K562 (cell line): ENCODE results near the gene GOLPH3. TPM values are rescaled to one million over a fixed set of nuclear protein-coding genes. Genes with fewer than 3 reads are reported as not detected.

Experiments used
- ATAC-seq: fragments of 200-7000 bp; cut with Tn5 transposase; 3 replicates; pipeline ENCODE4 v1.9.1; 2020; ENCODE audit warnings: moderate library complexity
- BruUV-seq: library from RNA; stranded (reverse); fragments of 400-500 nt; replicated peaks from 2 replicates; lab custom pipeline; 2021; lab: Mats Ljungman, UMichigan
- CTCF ChIA-PET: fragments of 300-600 bp; formaldehyde crosslinking; extraction: SDS; loops from one replicate; lab custom pipeline; 2021; ENCODE audit warnings: low intra/inter-chr PET ratio; lab: Yijun Ruan, JAX
- POLR2A ChIA-PET: fragments of 300-600, 350-650 bp; sonication (Branson Sonifier 250); formaldehyde crosslinking; extraction: SDS; loops from one replicate; lab custom pipeline; 2021; ENCODE audit warnings: antibody characterized with exemption, inconsistent platforms; lab: Yijun Ruan, JAX
- DNase-seq, 4 experiments: peaks; one replicate each; pipeline versions ENCODE4 v3.0.0 to v3.0.0-alpha.2; 2011 to 2018; ENCODE audit warnings: low spot score in 3 of 4, mixed read lengths in 3 of 4; ENCODE audit errors: extremely low read depth in 1 of 4
- FAIRE-seq: peaks from 2 replicates; lab custom pipeline; 2011; peaks lifted over from hg19 to GRCh38; lab: Jason Lieb, UNC
- H2AFZ ChIP-seq: 2 replicates; pipeline ENCODE4 v1.6.0; 2011; ENCODE audit warnings: low read depth, low read length, control low read depth, inconsistent platforms
- H3K27ac ChIP-seq: fragments of 200-600 bp; 3 replicates; pipeline ENCODE4 v1.8.0; 2011; ENCODE audit warnings: low read depth, mild to moderate bottlenecking, control low read depth, inconsistent platforms, low read length, moderate library complexity, mixed read lengths; ENCODE audit errors: extremely low read depth
- H3K27me3 ChIP-seq, 2 experiments: fragments of 300-600 bp in 1 of 2; 2 replicates in 1 of 2; 3 replicates in 1 of 2; pipeline versions ENCODE4 v1.6.0 to v1.8.0; 2011; ENCODE audit warnings: inconsistent platforms in 2 of 2, low read length in 2 of 2, mild to moderate bottlenecking in 1 of 2, mixed read lengths in 1 of 2, moderate library complexity in 1 of 2; ENCODE audit not compliant: control insufficient read depth in 2 of 2, insufficient read depth in 2 of 2
- H3K36me3 ChIP-seq: fragments of 300-600 bp; 3 replicates; pipeline ENCODE4 v1.8.0; 2011; ENCODE audit warnings: mild to moderate bottlenecking, low read length, inconsistent platforms; ENCODE audit not compliant: control insufficient read depth, insufficient read depth
- H3K4me1 ChIP-seq, 2 experiments: fragments of 200-600 bp in 1 of 2; replicated peaks in 1 of 2; 2 replicates in 1 of 2; 3 replicates in 1 of 2; pipeline versions ENCODE4 v1.5.1 to v1.8.0; 2011; ENCODE audit warnings: inconsistent platforms in 2 of 2, low read length in 2 of 2, mild to moderate bottlenecking in 1 of 2, mixed read lengths in 1 of 2, moderate library complexity in 1 of 2; ENCODE audit not compliant: control insufficient read depth in 2 of 2, insufficient read depth in 2 of 2
- H3K4me2 ChIP-seq: 2 replicates; pipeline ENCODE4 v1.6.1; 2011; ENCODE audit warnings: low read length, control low read depth, inconsistent platforms, mixed read lengths; ENCODE audit not compliant: insufficient read depth
- H3K4me3 ChIP-seq: fragments of 200-600 bp; sonication (generic), shearing (Covaris generic); 2 replicates; pipeline ENCODE4 v1.5.1; 2016; ENCODE audit warnings: control low read depth, inconsistent platforms
- H3K79me2 ChIP-seq: fragments of 200-600 bp; 3 replicates; pipeline ENCODE4 v1.8.0; 2011; ENCODE audit warnings: low read length, inconsistent platforms; ENCODE audit not compliant: control insufficient read depth, insufficient read depth
- H3K9ac ChIP-seq, 2 experiments: 2 replicates each; pipeline versions ENCODE4 v1.6.0 to v1.6.1; 2011; ENCODE audit warnings: low read depth in 2 of 2, low read length in 2 of 2, control low read depth in 1 of 2, inconsistent platforms in 1 of 2, mild to moderate bottlenecking in 1 of 2, mixed read lengths in 1 of 2; ENCODE audit not compliant: insufficient read depth in 1 of 2
- H3K9me1 ChIP-seq: one replicate; pipeline ENCODE4 v1.6.0; 2011; ENCODE audit warnings: inconsistent platforms, mild to moderate bottlenecking, low read length, moderate library complexity; ENCODE audit not compliant: control insufficient read depth, insufficient read depth
- H3K9me3 ChIP-seq: replicated peaks from 2 replicates; pipeline ENCODE4 v1.5.1; 2011; ENCODE audit warnings: low read depth, low read length, inconsistent platforms; ENCODE audit not compliant: control insufficient read depth, insufficient read depth
- H4K20me1 ChIP-seq: replicated peaks from 2 replicates; pipeline ENCODE4 v1.6.1; 2011; ENCODE audit warnings: low read length, inconsistent platforms, mixed read lengths; ENCODE audit not compliant: control insufficient read depth, insufficient read depth
- ATF3 ChIP-seq, 2 experiments: fragments of 450-650 bp in 1 of 2; sonication (generic) in 1 of 2; formaldehyde crosslinking in 1 of 2; IDR thresholded peaks in 1 of 2; conservative IDR thresholded peaks in 1 of 2; 2 replicates each; pipeline versions ENCODE4 v1.6.1 to v1.8.1; 2016 to 2023; ENCODE audit warnings: mild to moderate bottlenecking in 2 of 2, moderate library complexity in 2 of 2, inconsistent platforms in 1 of 2, missing genetic modification reagents in 1 of 2
- BMI1 ChIP-seq: fragments of 150-350 bp; IDR thresholded peaks from 2 replicates; pipeline ENCODE4 v1.6.1; 2014; ENCODE audit warnings: low read length
- ELK1 ChIP-seq: sonication (generic); formaldehyde crosslinking; IDR thresholded peaks from 2 replicates; pipeline ENCODE4 v1.8.1; 2022; ENCODE audit warnings: missing genetic modification reagents
- FIP1L1 ChIP-seq: fragments of 200-400 bp; formaldehyde crosslinking; IDR thresholded peaks from 2 replicates; pipeline ENCODE4 v1.6.1; 2018; ENCODE audit warnings: mild to moderate bottlenecking, low read depth, low read length; ENCODE audit not compliant: poor library complexity, severe bottlenecking
- GATA2 ChIP-seq: sonication (generic); formaldehyde crosslinking; IDR thresholded peaks from 2 replicates; pipeline ENCODE4 v1.4.0; 2020; ENCODE audit warnings: mild to moderate bottlenecking, missing genetic modification reagents
- GTF2E2 ChIP-seq: fragments of 200-800 bp; sonication (Bioruptor generic); IDR thresholded peaks from 2 replicates; pipeline ENCODE4 v1.6.1; 2016; ENCODE audit warnings: missing genetic modification characterization, missing compliant biosample characterization
- L3MBTL2 ChIP-seq: fragments of 450-650 bp; IDR thresholded peaks from 2 replicates; pipeline ENCODE4 v1.6.1; 2016; ENCODE audit warnings: mild to moderate bottlenecking, moderate library complexity
- MAZ ChIP-seq, 2 experiments: fragments of 450-650 bp in 1 of 2; sonication (generic) in 1 of 2; formaldehyde crosslinking; IDR thresholded peaks in 1 of 2; conservative IDR thresholded peaks in 1 of 2; 2 replicates each; pipeline versions ENCODE4 v1.4.0 to v1.5.0; 2020; ENCODE audit warnings: mild to moderate bottlenecking in 1 of 2, missing genetic modification reagents in 1 of 2
- MXI1 ChIP-seq: IDR thresholded peaks from 2 replicates; pipeline ENCODE4 v1.6.1; 2011; ENCODE audit warnings: low read depth, mild to moderate bottlenecking, improper control_type of control experiment, low read length
- PML ChIP-seq: IDR thresholded peaks from 2 replicates; pipeline ENCODE4 v1.6.1; 2012; ENCODE audit warnings: low read length, inconsistent platforms
- SIN3B ChIP-seq: fragments of 450-650 bp; IDR thresholded peaks from 2 replicates; pipeline ENCODE4 v1.6.1; 2017; ENCODE audit warnings: low read depth, mild to moderate bottlenecking, moderate library complexity
- SLC30A9 ChIP-seq: fragments of 250-450 bp; sonication (Bioruptor Pico); IDR thresholded peaks from 2 replicates; pipeline ENCODE4 v1.8.0; 2022; ENCODE audit warnings: mild to moderate bottlenecking, moderate library complexity
- SP1 ChIP-seq: sonication (generic); formaldehyde crosslinking; IDR thresholded peaks from 2 replicates; pipeline ENCODE4 v1.8.1; 2022; ENCODE audit warnings: mild to moderate bottlenecking, missing genetic modification reagents
- TAF9B ChIP-seq: fragments of 450-650 bp; IDR thresholded peaks from 2 replicates; pipeline ENCODE4 v1.6.1; 2018; ENCODE audit warnings: mild to moderate bottlenecking; ENCODE audit not compliant: partially characterized antibody
- TCF7 ChIP-seq: sonication (generic); IDR thresholded peaks from 2 replicates; pipeline ENCODE4 v1.6.1; 2016; ENCODE audit warnings: antibody characterized with exemption, borderline replicate concordance
- USF2 ChIP-seq: sonication (generic); formaldehyde crosslinking; IDR thresholded peaks from 2 replicates; pipeline ENCODE4 v1.5.0; 2020; ENCODE audit warnings: missing genetic modification reagents
- ZNF121 ChIP-seq: sonication (generic); formaldehyde crosslinking; conservative IDR thresholded peaks from 2 replicates; pipeline ENCODE4 v1.8.0; 2022; ENCODE audit warnings: missing genetic modification reagents
- ZNF175 ChIP-seq: fragments of 200-800 bp; sonication (Bioruptor generic); IDR thresholded peaks from 2 replicates; pipeline ENCODE4 v1.6.1; 2016; ENCODE audit warnings: low read depth, mild to moderate bottlenecking, missing genetic modification characterization, missing compliant biosample characterization
- WGBS: fragments of 100-300 bp; shearing (Covaris generic); methylation state at CpG from one replicate; pipeline ENCODE4 v1.1.6; 2016; ENCODE audit warnings: low coverage, mixed read lengths; ENCODE audit not compliant: insufficient coverage; ENCODE audit errors: missing lambda C conversion rate; 5-methylcytosine and 5-hydroxymethylcytosine counted together
- in situ Hi-C: fragments of 300-500 bp; cut with MboI; formaldehyde crosslinking; loops from 4 replicates; pipeline ENCODE4 v1.15.0; 2018; ENCODE audit warnings: inconsistent platforms, mixed read lengths
- intact Hi-C: fragments of 100-400 bp; cut with micrococcal nuclease; formaldehyde crosslinking; loops from 2 replicates; pipeline ENCODE4 v1.14.2; 2022
- polyA plus RNA-seq, 8 experiments: library from polyadenylated mRNA; depleted of rRNA in 4 of 8; stranded (reverse) in 5 of 8; unstranded in 3 of 8; fragments of >200 nt; fragmentation: Nextera tagmentation in 2 of 8; fragmentation: Illumina TruSeq in 1 of 8; extraction: Ambion mirVana in 2 of 8; extraction: Trizol in 1 of 8; gene quantifications; 2 replicates each; pipeline versions ENCODE4 v1.2.1 to v1.2.3, GENCODE V29; 2011 to 2014; ENCODE audit warnings: inconsistent platforms in 1 of 8, missing spikeins in 1 of 8
- total RNA-seq, 7 experiments: library from RNA; depleted of rRNA in 6 of 7; stranded (reverse); fragments of >200 nt in 6 of 7; fragmentation: Illumina TruSeq in 2 of 7; extraction: Trizol in 2 of 7; gene quantifications; 2 replicates each; pipeline versions ENCODE4 v1.2.1 to v1.2.3, GENCODE V29; 2011 to 2021; ENCODE audit warnings: low replicate concordance in 1 of 7

GOLPH3 gene
- total and polyA plus RNA-seq, 9 of the 15 experiments (the other 6 are each of a cell fraction or from before 2014, with no cell fraction given) = 18.8 to 94.6 (median 55.1) TPM

- FAIRE-seq (no peak), DNase-seq (no peak), ATAC-seq (no peak)
- H3K9ac ChIP-seq = no peak overlapping the region
- peaks cover 0 to 18% of the 10 kb centered on the region in 2 experiments; a peak in 2 of 5 replicates for H3K4me1 ChIP-seq
- intact Hi-C loops = loop anchor here (10.0 kb wide), 1 partner anchor 425 kb away; no protein-coding TSS in a partner anchor
- 36% methylated on average over 30 of the region's 30 CpGs for WGBS
- no peaks in the 10 kb centered on the region for H3K36me3 ChIP-seq
- H3K79me2 ChIP-seq = no peaks in the 10 kb centered on the region
- no peaks in the 10 kb centered on the region for H4K20me1 ChIP-seq
- ChIA-PET CTCF (no interaction called here), POLR2A (interaction anchor here (0.7 kb wide), 1 partner anchor 693 kb away, joined by 3 read pairs; no protein-coding TSS in a partner anchor)
- no TSS peak for BruUV-seq
- no peak overlapping the region for H3K4me3 ChIP-seq
- H2AFZ ChIP-seq = no peak overlapping the region
- H3K4me2 ChIP-seq = no peak overlapping the region
- H3K9me3 ChIP-seq = no peaks in the 10 kb centered on the region
- H3K9me1 ChIP-seq = no peaks in the 10 kb centered on the region
- H3K27me3 ChIP-seq = peaks cover 26 to 46% of the 10 kb centered on the region in 2 experiments
- H3K27ac ChIP-seq = no peak overlapping the region
- in situ Hi-C loops = loop anchor here (5.0 kb wide), 1 partner anchor 272 kb away; no protein-coding TSS in a partner anchor
- no peak for TF ChIP-seq MXI1
- no peak for TF ChIP-seq USF2 (CRISPR knock-in tag)
- TF ChIP-seq MAZ (CRISPR knock-in tag; conservative IDR thresholded peaks at IDR 0.05 in 1 of 2, IDR thresholded peaks at IDR 0.05 in 1 of 2) = no peak
- no peak for TF ChIP-seq GATA2 (CRISPR knock-in tag)
- TF ChIP-seq ELK1 = no peak
- TF ChIP-seq TCF7 = no peak
- TF ChIP-seq SIN3B = no peak
- TF ChIP-seq TAF9B = no peak
- no peak for TF ChIP-seq BMI1
- TF ChIP-seq L3MBTL2 = no peak
- TF ChIP-seq ZNF175 (CRISPR knock-in tag) = no peak
- no peak for TF ChIP-seq PML
- TF ChIP-seq ZNF121 (CRISPR knock-in tag) = no peak
- TF ChIP-seq SLC30A9 (CRISPR knock-in tag) = no peak
- no peak for TF ChIP-seq SP1
- no peak for TF ChIP-seq FIP1L1
- TF ChIP-seq GTF2E2 (tag) = no peak
- no peak for TF ChIP-seq ATF3 (IDR thresholded peaks at IDR 0.05)
- no peak for TF ChIP-seq ATF3 (CRISPR knock-in tag; conservative IDR thresholded peaks at IDR 0.05)
Observed at GRCh38 chr5:32089146-32090000, 84.7 kb downstream of the GOLPH3 start.
